Breast epithelium (tissue), 3 donors: Measurements from ENCODE around the gene RGL1.

Experiments
- CTCF ChIP-seq, 3 donors: fragments of 450-650 bp; IDR thresholded peaks; one replicate each; pipeline ENCODE4 v1.5.1; 2016 to 2017; ENCODE audit warnings: antibody characterized with exemption in 3 of 3, mild to moderate bottlenecking in 3 of 3, moderate library complexity in 3 of 3
- POLR2A ChIP-seq: fragments of 450-650 bp; IDR thresholded peaks from one replicate; pipeline ENCODE4 v1.6.1; 2016; ENCODE audit warnings: antibody characterized with exemption, mild to moderate bottlenecking, moderate library complexity
- POLR2AphosphoS5 ChIP-seq, 3 donors: sonication (generic); formaldehyde crosslinking; IDR thresholded peaks; one replicate each; pipeline ENCODE4 v1.6.1; 2017; ENCODE audit warnings: antibody characterized with exemption in 3 of 3

GRCh38 chr1:183870351-183871077, 65.6 kb downstream of the RGL1 start:
- TF ChIP-seq POLR2AphosphoS5 (IDR thresholded peaks at IDR 0.05): no peak
- no peak for TF ChIP-seq CTCF (IDR thresholded peaks at IDR 0.05)
- TF ChIP-seq POLR2A: no peak
